ENCODE results near the gene GRM4.

The GRM4 gene

GRCh38 chr6:34039943-34040342, 105.9 kb downstream of the GRM4 start:
- DNase-seq, result no peak

- DNase-seq, result no peak
These were observed 108.7 kb downstream of the GRM4 start for GRCh38 chr6:34037151-34037550.

GRCh38 chr6:34036357-34037069, 109.4 kb downstream of the GRM4 start:
- DNase-seq, result no peak

DNA sequence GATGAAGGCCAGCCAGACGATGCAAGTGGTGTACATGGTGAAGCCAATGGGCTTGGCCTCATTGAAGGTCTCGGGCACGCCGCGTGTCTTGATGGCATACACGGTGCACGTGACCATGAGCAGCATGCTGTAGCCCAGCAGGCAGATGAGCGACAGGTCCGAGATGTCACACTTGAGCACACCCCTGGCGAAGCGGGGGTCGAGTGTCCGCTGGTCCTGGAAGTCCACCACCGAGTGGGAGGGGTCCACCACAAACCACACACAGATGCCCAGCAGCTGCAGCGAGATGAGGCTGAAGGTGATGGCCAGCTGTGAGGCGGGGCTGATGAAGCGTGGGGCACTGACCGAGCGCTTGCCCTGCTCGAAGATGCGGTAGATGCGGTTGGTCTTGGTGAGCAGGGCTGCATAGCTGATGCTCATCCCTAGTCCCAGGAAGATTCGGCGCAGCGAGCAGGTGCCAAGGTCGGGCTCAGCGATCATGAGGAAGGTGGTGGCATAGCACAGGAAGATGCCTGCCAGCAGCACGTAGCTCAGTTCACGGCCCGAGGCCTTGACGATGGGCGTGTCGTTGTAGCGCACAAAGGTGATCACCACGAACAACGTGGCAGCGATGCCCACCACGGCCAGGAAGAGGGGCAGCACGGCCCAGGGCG, 110.1 kb downstream of the GRM4 start:
- no peak for DNase-seq

GRCh38 chr6:34035161-34035560, 110.7 kb downstream of the GRM4 start:
- DNase-seq, result no peak

DNA sequence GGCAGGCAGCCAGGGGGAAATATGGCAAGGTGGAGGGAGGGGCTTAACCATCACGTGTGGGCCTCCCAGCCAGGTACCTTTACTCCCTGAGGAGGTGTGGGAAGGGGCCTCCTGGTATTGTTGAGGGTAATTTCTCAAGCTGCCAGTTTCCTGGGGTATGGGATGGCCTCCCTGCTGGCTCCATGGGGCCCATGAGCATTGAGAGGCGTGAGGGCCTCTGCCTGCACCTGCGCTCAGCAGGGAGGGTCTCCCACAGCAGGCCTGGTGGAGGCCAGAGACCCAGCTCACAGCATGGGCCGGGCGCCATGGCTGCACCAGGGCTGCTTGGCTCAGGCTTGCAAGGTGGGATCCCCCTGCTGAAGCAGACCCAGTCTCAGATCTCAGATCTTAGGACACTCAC, 113.0 kb downstream of the GRM4 start:
- no peak for DNase-seq

GRCh38 chr6:34031625-34032383, 114.1 kb downstream of the GRM4 start:
- DNase-seq, result no peak

DNA sequence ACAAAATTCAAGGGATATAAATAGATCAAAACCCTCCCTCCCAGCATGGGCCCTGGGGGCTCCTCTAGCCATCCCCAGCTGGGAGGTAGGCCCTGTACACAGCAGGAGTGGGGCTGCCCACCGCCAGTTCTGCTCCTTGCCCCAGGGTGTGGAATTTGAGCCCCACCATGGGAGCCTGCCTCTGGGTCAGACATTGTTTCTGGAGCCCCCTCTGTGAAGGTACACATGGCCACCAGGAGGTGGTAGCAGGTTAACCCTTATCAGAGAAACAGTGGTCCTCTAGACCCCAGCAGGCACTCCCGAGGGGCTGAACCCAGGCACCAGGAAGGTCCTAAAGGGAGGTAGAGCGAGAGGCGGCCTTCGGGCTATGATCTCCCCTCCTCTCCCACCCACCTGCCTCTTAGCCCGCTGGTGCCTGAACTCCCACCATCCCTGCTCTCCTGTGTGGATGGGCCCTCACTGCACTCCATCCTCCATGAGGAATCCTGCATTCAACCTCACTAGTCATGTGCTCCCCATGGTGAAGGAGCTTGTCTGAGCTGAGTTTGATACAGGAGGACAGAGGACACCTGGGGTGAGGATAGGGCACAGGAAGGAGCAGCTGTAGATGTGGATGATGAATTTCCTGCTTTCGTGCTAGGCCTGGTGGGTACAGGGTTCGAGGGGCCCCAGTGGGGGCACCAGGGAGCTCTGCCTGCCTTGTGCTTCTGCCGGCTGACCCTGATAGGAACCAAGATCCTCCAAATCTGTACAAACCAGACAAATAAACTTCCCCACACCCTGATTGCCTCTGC, 114.9 kb downstream of the GRM4 start:
- DNase-seq, result no peak

- no peak for DNase-seq
These were observed 116.2 kb downstream of the GRM4 start for GRCh38 chr6:34029489-34030280.

DNA sequence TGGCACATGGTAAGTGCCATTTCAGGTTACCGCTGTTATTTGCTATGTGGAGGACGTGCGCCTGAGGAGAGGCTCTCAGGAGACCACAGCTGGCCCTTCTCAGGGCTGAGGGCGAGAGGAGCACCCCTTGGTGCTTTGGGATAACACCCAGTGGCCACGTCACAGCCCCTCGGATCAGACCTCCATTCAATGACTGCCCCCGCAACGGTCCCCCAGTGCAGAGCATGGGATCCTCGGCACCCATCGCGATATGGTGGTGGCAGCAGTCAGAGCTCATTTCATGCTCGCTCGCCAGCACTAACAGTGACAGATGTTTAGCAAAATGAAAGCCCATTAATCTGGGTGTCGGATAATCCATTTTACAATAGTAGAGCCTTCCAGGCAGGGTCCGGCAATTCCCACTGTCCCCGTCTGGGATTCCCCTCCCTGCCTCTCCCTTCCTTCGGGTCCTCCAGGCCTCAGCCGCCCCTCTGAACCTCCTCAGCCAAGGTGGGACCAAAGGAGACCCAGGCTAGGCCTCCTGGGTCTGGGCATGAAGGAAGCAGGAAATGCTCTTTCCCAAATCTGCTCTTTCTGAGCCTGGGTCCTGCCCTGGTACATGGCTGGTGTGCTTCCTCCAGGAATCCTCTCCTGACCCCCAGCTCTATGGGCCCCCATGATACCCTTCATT, 117.1 kb downstream of the GRM4 start:
- DNase-seq, result no peak

DNA sequence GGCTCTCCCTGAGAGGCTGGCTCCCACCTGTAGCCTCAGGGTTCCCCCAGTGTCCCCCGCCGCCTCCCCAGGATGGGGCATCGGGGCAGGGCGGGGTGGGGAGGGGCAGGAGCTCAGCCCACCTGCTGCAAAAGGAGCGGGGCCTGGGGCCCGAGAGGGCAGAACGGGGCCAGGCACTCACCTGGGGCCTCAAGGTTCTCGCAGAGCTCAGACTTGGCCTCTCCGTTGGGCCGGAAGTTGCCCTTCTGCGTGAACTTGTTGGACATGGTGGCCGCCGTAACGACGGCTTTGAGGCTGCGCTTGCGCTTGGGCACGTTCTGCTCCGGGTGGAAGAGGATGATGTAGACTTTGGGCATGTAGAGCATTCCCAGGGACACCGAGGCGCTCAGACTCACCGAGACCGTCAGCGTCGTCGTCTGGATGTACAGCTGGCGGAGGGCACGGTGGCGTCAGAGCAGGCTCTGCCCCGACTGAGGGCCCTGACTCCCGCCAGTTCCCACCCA, 117.9 kb downstream of the GRM4 start:
- no peak for DNase-seq

- DNase-seq, result peak; percentile 80
These were observed 118.4 kb downstream of the GRM4 start for GRCh38 chr6:34027445-34027936.

GRCh38 chr6:34025861-34026260, 120.0 kb downstream of the GRM4 start:
- DNase-seq, result no peak

DNA sequence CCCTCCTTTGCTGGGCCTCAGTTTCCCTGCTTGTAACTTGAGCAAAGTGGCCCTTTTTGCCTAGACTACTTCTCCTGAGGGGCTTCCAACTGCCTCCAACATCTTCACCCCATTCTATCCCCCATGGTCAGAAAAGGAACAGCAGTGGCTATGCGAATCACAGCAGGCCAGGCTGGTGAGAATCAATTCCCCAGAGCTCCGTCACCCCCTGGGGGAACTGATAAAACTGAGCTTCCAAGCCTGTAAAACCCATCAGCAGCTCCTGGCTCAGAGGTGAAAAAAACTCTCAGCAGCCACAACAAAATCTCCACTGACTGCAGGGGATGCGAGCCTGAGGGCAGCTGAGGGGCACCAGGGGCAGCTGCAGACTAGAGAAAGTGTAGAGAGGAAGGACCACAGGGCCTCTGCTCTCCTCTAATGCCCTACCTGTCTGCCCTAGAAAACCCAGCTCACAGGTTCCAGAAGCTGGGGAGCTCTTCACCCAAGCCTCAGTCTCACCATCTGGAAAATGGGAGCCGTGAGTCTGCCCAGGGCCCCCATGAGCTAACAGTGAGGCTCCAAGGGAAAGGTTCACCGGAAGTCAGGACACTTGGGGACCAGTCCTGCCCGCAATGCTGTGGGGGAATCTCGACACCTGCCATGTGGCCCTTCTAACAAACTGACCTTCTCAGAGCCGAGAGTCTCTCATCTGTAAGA, 120.6 kb downstream of the GRM4 start:
- DNase-seq, result no peak

DNA sequence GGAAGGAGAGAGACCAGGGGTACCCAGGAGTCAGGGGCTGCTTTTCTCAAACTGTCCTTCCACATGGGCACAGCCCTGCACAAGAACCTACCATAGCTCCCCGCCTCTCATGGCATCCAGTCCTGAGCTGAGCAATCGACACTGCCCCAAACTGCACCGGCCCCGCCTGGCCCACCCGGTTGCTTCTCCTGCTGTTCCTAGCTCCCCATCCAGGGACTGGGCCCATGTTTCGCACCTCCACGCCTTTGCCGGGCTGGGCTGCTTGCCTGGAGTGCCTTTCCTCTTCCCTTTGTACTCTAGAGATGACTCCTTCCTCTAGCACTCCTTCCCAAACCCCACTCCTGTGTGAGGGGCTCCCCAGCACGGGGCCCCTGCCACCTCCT, 123.0 kb downstream of the GRM4 start:
- no peak for DNase-seq

DNA sequence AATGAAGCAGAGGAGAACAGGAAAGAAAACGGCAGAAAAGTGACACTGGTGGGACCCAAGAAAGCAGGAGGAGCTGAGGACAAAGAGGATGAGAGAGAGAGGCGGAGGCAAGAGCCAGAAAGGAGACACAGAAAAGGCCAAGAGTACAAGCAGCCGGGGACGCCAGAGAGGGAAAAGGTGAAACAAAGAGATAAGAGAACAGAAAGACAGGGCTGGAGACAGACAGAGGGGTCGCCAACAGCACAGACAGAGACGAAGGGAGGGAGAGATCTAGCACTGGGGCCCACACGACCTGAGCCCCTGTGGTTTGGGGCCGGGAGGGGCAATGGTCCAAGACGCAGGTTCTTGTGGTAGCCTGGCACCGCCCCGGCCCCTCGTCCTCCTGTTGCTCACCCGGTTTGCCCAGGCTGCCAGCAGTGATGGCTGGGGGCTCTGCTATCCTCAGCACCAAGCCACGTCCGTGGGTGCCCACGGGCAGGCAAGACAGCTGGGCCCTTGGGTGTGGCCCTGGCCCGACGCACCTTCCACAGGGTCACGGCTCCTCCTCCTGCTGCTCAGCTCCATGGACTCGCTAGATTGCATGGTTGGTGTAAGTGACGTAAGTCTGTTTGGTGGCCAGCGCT, 123.5 kb downstream of the GRM4 start:
- no peak for DNase-seq

DNA sequence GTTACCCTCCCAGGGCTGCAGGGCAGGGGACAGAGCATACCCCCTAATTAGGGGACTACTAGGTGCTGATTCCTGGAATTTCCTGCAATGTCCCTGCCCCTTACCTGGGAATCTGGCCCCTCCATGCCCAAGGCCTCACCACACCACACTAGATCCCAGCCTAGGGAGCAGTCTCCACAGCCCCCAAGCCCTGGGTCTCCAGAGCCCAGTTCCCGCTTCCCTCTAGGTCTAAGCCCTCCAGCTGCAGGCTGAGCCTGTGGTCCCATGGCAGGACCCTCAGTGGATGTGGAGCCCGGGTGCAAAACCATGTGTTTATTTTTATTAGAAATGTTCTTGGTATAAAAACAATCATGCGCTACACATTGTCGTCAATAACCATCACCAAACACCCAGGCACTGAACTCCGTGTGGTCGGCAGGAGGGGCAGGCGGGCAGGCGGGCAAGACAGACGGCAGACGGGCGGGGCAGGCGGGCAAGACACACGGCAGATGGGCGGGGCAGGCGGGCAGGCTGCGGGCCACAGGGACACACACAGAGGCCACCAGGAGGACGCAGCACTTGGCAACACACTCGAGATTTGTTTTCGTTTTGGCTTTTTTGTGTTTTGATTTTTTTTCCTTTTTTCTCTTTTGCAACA, 124.2 kb downstream of the GRM4 start:
- DNase-seq, result no peak

GRCh38 chr6:34020807-34021553, 124.9 kb downstream of the GRM4 start:
- no peak for DNase-seq

- no peak for DNase-seq
These were observed 125.6 kb downstream of the GRM4 start for GRCh38 chr6:34020278-34020677.
